A673 (cell line): Measurements from ENCODE around the gene G6PC1. TPM values are rescaled to one million over a fixed set of nuclear protein-coding genes. Genes with fewer than 3 reads are reported as not detected.
"Not testable (repeated sequence)": the region's sequence is repeated elsewhere in the genome, so short reads cannot be mapped to it uniquely, and the experiment has no call there.

Experiments used
- BruUV-seq: library from RNA; stranded (reverse); fragments of 400-500 nt; replicated peaks from 2 replicates; lab custom pipeline; 2021; lab: Mats Ljungman, UMichigan
- CTCF ChIA-PET: fragments of 300-600 bp; sonication (Branson Sonifier 250); formaldehyde crosslinking; loops from one replicate; lab custom pipeline; 2022; ENCODE audit warnings: antibody characterized with exemption; lab: Charles Lee
- POLR2A ChIA-PET: fragments of 300-600 bp; sonication (Branson Sonifier 250); formaldehyde crosslinking; loops from one replicate; lab custom pipeline; 2022; ENCODE audit warnings: antibody characterized with exemption; ENCODE audit not compliant: low non-redundant PET; lab: Charles Lee
- DNase-seq: peaks from one replicate; pipeline ENCODE4 v3.0.0-alpha.2; 2015; ENCODE audit warnings: low spot score
- H3K27ac ChIP-seq: fragments of 200-600 bp; sonication (generic); 2 replicates; pipeline ENCODE4 v1.5.1; 2016; ENCODE audit warnings: mixed run types, low read depth, mild to moderate bottlenecking, mixed read lengths, antibody characterized with exemption, low read length; ENCODE audit not compliant: poor library complexity, severe bottlenecking
- H3K27me3 ChIP-seq: fragments of 200-600 bp; sonication (generic); replicated peaks from 2 replicates; pipeline ENCODE4 v1.6.1; 2017; ENCODE audit warnings: mixed run types, low read depth, mild to moderate bottlenecking, mixed read lengths, antibody characterized with exemption, low read length; ENCODE audit not compliant: insufficient read depth, poor library complexity
- H3K36me3 ChIP-seq: fragments of 200-600 bp; sonication (generic); 2 replicates; pipeline ENCODE4 v1.6.1; 2016; ENCODE audit warnings: mixed run types, mild to moderate bottlenecking, mixed read lengths, antibody characterized with exemption, low read length; ENCODE audit not compliant: insufficient read depth, poor library complexity, severe bottlenecking
- H3K4me1 ChIP-seq: fragments of 200-600 bp; sonication (generic); 2 replicates; pipeline ENCODE4 v1.6.1; 2017; ENCODE audit warnings: mixed run types, mild to moderate bottlenecking, mixed read lengths, antibody characterized with exemption, low read length; ENCODE audit not compliant: insufficient read depth, poor library complexity, severe bottlenecking
- H3K4me3 ChIP-seq: fragments of 200-600 bp; sonication (generic); 2 replicates; pipeline ENCODE4 v1.5.1; 2016; ENCODE audit warnings: low read depth, mixed run types, mild to moderate bottlenecking, mixed read lengths, low read length; ENCODE audit not compliant: poor library complexity, severe bottlenecking
- H3K9me3 ChIP-seq: fragments of 200-600 bp; sonication (generic); 2 replicates; pipeline ENCODE4 v1.6.1; 2016; ENCODE audit warnings: mixed run types, low read depth, mild to moderate bottlenecking, mixed read lengths, antibody characterized with exemption, low read length; ENCODE audit not compliant: poor library complexity, severe bottlenecking
- EZH2 ChIP-seq: fragments of 200-600 bp; sonication (generic); IDR thresholded peaks from 2 replicates; pipeline ENCODE4 v1.6.1; 2017; ENCODE audit warnings: borderline replicate concordance, low read depth, mild to moderate bottlenecking, mixed read lengths, antibody characterized with exemption, low read length; ENCODE audit not compliant: poor library complexity, severe bottlenecking
- intact Hi-C: fragments of 100-400 bp; cut with micrococcal nuclease; formaldehyde crosslinking; loops from one replicate; pipeline ENCODE4 v1.10.0; 2022; ENCODE audit not compliant: unreplicated experiment
- total RNA-seq: library from RNA; stranded (reverse); gene quantifications from 2 replicates; pipeline ENCODE4 v1.2.3, GENCODE V29; 2021
- TF ChIP-seq, protein P1 (sequence below): fragments of 300-800, 200-600 bp; sonication (generic); conservative IDR thresholded peaks from 2 replicates; pipeline ENCODE4 v1.5.1; 2017; ENCODE audit warnings: low read depth, mild to moderate bottlenecking, antibody characterized with exemption, low read length, moderate library complexity, mixed read lengths

G6PC1 gene
- total RNA-seq, 1 experiment from 2014 or later: not detected

- H3K9me3 ChIP-seq: no peaks in the 10 kb centered on the region
- ChIA-PET CTCF (no interaction called here), POLR2A (no interaction called here)
- BruUV-seq: no TSS peak
- H3K4me1 ChIP-seq: no peaks in the 10 kb centered on the region
- no peak overlapping the region for H3K4me3 ChIP-seq
- no peak for DNase-seq
- H3K36me3 ChIP-seq: no peaks in the 10 kb centered on the region
- no peaks in the 10 kb centered on the region for H3K27me3 ChIP-seq
- intact Hi-C loops: no loop called here
- TF ChIP-seq, protein P1, sequence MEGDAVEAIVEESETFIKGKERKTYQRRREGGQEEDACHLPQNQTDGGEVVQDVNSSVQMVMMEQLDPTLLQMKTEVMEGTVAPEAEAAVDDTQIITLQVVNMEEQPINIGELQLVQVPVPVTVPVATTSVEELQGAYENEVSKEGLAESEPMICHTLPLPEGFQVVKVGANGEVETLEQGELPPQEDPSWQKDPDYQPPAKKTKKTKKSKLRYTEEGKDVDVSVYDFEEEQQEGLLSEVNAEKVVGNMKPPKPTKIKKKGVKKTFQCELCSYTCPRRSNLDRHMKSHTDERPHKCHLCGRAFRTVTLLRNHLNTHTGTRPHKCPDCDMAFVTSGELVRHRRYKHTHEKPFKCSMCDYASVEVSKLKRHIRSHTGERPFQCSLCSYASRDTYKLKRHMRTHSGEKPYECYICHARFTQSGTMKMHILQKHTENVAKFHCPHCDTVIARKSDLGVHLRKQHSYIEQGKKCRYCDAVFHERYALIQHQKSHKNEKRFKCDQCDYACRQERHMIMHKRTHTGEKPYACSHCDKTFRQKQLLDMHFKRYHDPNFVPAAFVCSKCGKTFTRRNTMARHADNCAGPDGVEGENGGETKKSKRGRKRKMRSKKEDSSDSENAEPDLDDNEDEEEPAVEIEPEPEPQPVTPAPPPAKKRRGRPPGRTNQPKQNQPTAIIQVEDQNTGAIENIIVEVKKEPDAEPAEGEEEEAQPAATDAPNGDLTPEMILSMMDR: no peak
- TF ChIP-seq EZH2: no peak
- H3K27ac ChIP-seq: no peak overlapping the region
Measured at GRCh38 chr17:42871647-42872046, 29.0 kb upstream of the G6PC1 start.

DNA sequence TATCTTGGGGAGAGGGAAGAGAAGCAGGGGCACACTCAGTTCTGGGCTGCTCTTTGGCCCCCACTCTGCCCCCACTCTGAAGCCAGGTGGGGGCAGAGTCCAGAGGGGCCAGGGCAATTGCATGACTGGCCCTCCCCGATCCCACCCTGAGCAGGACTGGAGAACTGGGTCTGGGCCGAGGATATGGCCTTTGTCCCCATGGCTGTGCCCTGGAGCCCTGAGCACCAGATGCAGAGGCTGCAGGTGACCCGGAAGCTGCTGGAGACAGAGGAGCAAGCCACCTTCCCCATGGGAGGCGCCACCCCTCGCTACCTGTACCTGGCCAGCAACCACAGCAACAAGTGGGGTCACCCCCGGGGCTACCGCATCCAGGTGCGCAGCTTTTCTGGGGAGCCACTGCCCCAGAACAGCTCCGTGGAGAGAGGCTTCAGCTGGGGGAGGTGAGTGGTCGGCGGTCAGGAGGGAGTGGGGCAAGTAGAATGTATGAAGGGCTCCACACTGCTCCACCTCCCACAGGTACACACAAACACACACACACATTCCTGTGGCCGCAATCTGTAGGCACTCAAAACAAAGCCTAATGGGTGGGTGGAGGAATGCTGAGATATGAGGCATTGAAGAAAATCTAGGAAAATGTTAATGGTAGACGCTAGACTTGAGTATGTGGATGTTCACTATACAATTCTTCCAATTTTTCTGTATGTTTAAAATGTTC, 28.2 kb upstream of the G6PC1 start:
- Histone ChIP-seq H3K4me1 (no peaks in the 10 kb centered on the region), H3K9me3 (no peaks in the 10 kb centered on the region), H3K27me3 (no peaks in the 10 kb centered on the region), H3K36me3 (no peaks in the 10 kb centered on the region), H3K27ac (no peak overlapping the region), H3K4me3 (no peak overlapping the region)
- no TSS peak for BruUV-seq
- ChIA-PET CTCF (no interaction called here), POLR2A (no interaction called here)
- no peak for TF ChIP-seq EZH2
- TF ChIP-seq, protein P1: no peak
- DNase-seq: no peak
- intact Hi-C loops: no loop called here

- POLR2A ChIA-PET: no interaction called here
- no peaks in the 10 kb centered on the region for H3K4me1 ChIP-seq
- no peaks in the 10 kb centered on the region for H3K27me3 ChIP-seq
- H3K4me3 ChIP-seq: no peak overlapping the region
- intact Hi-C loops: no loop called here
- no peaks in the 10 kb centered on the region for H3K9me3 ChIP-seq
- no peaks in the 10 kb centered on the region for H3K36me3 ChIP-seq
- CTCF ChIA-PET: interaction anchor here (0.6 kb wide), 1 partner anchor 19 kb away, joined by 12 read pairs; no protein-coding TSS in a partner anchor
- no peak for TF ChIP-seq EZH2
- TF ChIP-seq, protein P1: no peak
- DNase-seq: no peak
- BruUV-seq: no TSS peak
- no peak overlapping the region for H3K27ac ChIP-seq
Measured at GRCh38 chr17:42873315-42873714, 27.3 kb upstream of the G6PC1 start.

DNA sequence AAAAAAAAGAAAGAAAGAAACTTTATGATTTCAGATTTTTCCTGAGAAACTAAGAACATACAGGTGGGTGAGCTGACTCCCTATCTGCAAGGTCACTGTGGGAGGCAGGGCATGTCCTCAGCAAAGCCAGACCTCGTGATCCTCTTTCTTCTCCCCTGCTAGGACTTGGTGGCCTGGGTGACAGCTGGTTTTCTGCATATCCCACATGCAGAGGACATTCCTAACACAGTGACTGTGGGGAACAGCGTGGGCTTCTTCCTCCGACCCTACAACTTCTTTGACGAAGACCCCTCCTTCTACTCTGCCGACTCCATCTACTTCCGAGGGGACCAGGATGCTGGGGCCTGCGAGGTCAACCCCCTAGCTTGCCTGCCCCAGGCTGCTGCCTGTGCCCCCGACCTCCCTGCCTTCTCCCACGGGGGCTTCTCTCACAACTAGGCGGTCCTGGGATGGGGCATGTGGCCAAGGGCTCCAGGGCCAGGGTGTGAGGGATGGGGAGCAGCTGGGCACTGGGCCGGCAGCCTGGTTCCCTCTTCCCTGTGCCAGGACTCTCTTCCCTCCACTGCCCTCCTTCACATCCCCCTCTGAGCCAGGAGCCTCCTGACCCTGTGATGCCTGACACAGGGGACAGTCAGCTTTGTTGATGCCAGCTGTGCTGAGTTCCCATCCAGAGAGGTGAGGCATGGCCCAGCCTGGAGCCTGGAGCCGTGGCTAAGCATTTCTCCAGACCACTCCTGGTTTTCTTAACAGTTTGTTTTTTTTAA, 26.5 kb upstream of the G6PC1 start:
- H3K4me1 ChIP-seq, DNase-seq, H3K4me3 ChIP-seq, H3K36me3 ChIP-seq, H3K9me3 ChIP-seq, CTCF ChIA-PET, intact Hi-C loops, BruUV-seq, H3K27ac ChIP-seq, POLR2A ChIA-PET, H3K27me3 ChIP-seq: not testable (repeated sequence)
